Right ventricle myocardium inferior (tissue), 1 donor: Measurements from ENCODE around the gene SERPINF2. TPM values are rescaled to one million over a fixed set of nuclear protein-coding genes. Genes with fewer than 3 reads are reported as not detected.
"Not testable (repeated sequence)": the region's sequence is repeated elsewhere in the genome, so short reads cannot be mapped to it uniquely, and the experiment has no call there.

Experiments
- ATAC-seq: fragments of 200-7000 bp; cut with Tn5 transposase; one replicate; pipeline ENCODE4 v1.9.1; 2020; ENCODE audit warnings: mild to moderate bottlenecking, moderate library complexity
- DNase-seq: peaks from one replicate; pipeline ENCODE4 v3.0.0; 2021; ENCODE audit errors: missing footprints
- intact Hi-C: fragments of 100-400 bp; cut with DNase I; formaldehyde crosslinking; loops from one replicate; pipeline ENCODE4 v1.11.0; 2022
- total RNA-seq: library from RNA; stranded (reverse); fragmentation: NEBNext Ultra II Directional; extraction: Animal tissue kit (Norgen Biotek cat#: 25700); gene quantifications from one replicate; pipeline ENCODE4 v1.2.1, GENCODE V29; 2021
- donor health status: DM: no; HTN: yes; CAD: no; lungs with severe emphysema.

The SERPINF2 gene
- total RNA-seq, 1 donor from 2014 or later = 0.73 TPM

DNA sequence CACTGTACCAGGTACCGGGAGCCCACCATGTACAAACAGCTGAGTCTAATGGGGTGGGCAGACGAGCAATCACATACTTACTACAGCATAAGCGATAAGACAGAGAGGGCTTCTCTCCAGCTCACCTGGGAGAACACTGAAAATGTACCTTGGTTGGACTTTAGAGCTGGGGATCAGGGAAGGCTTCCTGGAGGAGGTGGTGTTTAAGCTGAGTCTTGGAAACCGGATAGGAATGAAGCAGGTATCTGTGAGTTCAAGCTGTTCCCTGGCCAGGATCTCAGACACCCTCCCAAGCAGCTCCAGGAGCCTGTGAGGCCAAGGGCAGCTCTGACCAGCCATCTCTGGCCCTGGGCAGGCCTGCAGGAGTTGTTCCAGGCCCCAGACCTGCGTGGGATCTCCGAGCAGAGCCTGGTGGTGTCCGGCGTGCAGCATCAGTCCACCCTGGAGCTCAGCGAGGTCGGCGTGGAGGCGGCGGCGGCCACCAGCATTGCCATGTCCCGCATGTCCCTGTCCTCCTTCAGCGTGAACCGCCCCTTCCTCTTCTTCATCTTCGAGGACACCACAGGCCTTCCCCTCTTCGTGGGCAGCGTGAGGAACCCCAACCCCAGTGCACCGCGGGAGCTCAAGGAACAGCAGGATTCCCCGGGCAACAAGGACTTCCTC lies 11.2 kb downstream of the SERPINF2 start:
- DNase-seq (no peak), ATAC-seq (no peak)
- intact Hi-C loops = no loop called here

DNA sequence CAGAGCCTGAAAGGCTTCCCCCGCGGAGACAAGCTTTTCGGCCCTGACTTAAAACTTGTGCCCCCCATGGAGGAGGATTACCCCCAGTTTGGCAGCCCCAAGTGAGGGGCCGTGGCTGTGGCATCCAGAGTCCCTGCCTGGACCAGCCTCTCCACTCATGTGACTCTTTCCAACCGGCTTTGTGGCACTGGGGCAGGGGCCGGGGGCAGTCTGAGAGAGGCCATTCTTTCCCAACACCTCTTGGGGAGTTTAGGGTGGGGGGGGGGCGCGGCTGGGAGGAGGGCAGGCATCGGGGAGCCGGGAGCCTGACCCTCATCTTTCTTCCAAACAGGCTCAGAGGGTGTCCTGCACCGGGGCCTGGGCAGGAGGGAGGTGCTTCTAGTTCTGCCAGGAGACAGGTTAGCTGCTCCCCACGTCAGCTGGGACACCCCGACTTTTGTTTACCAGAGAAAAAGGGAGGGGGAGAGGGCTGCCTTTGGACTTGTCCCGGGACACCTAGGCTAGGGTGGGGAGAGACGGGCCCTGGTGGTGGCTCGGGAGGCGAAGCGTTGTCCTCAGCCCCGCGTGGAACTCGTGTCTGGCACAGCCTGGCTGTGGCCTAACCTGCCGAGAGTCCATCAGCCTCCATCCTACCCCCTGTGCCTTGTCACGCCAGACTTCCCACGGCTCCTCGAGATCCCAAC lies 11.9 kb downstream of the SERPINF2 start:
- ATAC-seq (no peak), DNase-seq (no peak)
- intact Hi-C loops = no loop called here

DNA sequence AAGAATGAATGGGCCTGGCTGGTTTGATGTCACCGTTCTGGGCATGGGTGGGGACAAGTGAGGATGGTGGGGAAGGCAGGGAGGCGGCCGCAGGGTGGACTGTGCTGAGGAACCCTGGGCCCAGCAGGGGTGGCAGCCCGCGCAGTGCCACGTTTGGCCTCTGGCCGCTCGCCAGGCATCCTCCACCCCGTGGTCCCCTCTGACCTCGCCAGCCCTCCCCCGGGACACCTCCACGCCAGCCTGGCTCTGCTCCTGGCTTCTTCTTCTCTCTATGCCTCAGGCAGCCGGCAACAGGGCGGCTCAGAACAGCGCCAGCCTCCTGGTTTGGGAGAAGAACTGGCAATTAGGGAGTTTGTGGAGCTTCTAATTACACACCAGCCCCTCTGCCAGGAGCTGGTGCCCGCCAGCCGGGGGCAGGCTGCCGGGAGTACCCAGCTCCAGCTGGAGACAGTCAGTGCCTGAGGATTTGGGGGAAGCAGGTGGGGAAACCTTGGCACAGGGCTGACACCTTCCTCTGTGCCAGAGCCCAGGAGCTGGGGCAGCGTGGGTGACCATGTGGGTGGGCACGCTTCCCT lies 12.7 kb downstream of the SERPINF2 start:
- DNase-seq (no peak), ATAC-seq (no peak)
- intact Hi-C loops = no loop called here

DNA sequence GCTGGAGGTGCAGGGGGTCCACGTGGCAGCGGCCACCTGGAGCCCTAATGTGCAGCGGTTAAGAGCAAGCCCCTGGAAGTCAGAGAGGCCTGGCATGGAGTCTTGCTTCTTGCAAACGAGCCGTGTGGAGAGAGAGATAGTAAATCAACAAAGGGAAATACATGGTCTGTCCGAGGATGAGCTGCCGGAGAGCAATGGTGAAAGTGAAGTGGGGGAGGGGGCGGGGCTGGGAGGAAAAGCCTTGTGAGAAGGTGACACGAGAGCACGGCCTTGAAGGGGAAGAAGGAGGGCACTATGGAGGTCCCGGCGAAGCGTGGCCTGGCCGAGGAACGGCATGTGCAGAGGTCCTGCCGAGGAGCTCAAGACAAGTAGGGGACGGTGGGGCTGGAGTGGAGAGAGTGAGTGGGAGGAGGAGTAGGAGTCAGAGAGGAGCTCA lies 13.2 kb downstream of the SERPINF2 start:
- intact Hi-C loops = no loop called here
- DNase-seq = no peak
- ATAC-seq = no peak

DNA sequence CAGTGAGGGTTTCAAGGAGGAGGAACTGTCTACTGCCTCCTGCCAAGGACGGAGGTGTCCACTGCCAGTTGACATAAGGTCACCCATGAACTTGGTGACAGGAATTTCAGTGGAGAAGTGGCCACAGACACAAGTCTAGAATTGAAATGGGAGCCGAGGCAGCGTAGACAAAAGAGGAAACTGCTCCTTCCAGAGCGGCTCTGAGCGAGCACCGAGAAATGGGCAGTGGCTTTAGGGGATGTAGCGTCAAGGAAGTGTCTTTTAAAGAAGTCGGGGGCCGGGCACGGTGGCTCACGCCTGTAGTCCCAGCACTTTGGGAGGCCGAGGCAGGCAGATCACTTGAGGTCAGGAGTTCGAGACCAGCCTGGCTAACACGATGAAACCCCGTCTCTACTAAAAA lies 16.1 kb downstream of the SERPINF2 start:
- no peak for DNase-seq
- ATAC-seq = no peak
- intact Hi-C loops = no loop called here

DNA sequence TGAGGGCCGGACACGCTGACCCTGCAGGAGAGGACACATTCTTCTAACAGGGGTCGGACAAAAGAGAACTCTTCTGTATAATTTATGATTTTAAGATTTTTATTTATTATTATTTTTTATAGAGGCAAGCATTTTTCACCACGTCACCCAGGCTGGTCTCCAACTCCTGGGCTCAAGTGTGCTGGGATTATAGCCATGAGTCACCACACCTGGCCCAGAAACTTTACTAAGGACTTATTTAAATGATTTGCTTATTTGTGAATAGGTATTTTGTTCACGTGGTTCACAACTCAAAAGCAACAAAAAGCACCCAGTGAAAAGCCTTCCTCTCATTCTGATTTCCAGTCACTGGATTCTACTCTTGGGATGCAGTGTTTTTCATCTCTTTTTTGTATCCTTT lies 16.9 kb downstream of the SERPINF2 start:
- DNase-seq = no peak

DNA sequence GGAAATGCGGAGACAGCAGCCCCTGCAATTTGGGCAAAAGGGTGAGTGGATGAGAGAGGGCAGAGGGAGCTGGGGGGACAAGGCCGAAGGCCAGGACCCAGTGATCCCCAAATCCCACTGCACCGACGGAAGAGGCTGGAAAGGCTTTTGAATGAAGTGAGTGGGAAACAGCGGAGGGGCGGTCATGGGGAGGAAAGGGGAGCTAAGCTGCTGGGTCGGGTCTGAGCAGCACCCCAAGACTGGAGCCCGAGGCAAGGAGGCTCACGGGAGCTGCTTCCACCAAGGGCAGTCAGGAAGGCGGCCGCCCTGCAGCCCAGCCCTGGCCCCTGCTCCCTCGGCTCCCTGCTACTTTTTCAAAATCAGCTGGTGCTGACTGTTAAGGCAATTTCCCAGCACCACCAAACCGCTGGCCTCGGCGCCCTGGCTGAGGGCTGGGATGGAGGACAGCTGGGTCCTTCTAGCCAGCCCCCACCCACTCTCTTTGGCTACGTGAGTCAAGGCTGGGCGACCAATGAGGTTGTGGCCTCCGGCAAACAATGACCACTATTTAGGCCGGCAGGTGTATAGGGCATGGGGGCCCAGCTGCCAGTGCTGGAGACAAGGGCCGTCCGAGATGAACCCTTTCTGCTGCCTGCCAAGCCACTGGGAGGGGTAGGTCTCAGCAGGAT lies 19.7 kb downstream of the SERPINF2 start:
- ATAC-seq (peak; percentile 55), DNase-seq (peak; percentile 80)
- intact Hi-C loops = loop anchor here (5.0 kb wide), 1 partner anchor 40 kb away; the partner anchor contains the start of gene WDR81

More for the DNA sequence above, 16.9 kb downstream of the SERPINF2 start:
- ATAC-seq = no peak
- intact Hi-C loops = no loop called here

DNA sequence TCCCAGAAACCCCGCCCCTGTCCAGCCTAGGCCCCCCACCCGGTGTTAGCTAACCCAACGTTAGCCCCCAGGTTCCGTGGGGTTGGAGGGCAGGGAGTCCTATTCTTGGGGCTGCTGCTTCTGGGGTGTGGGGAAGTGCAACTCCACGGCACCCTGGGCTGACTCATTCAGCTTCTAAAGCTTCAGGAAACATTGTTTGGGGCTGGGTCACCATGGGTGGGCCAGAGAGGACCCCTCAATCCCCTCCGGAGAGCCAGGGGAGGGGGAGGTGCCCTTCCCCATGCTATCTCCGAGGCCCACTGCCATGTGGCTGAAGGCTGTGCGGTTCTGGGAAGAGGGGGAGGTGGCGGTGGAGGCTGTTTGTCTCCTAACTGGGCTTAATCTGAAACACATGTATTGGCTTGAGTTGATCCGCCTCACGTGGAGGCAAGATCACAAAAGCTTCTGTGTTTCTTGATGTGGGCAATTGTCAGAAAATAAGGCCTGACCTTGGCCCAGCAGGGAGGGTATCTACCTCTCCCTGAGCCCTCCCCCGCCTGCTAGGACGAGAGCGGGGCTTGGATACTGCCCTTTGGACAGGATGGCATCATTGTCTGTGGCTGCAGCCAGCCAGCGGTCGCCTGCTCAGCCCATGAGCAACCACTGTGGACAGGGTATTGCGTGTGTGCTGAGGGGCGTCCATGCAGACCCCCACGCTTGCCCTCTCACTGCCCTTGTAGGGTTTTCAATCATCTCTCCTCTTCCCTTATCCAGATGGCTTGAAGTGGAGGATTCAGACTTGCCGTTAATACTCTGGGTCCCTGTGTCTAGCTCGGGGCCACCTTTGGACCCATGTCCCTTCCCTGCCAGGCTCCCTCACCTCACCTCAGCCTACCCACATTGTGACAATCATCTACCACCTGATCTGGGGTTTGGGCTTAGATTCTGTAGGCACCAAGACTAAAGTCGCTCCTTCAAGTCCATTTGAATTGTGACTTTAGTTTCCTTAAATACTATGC lies 20.5 kb downstream of the SERPINF2 start:
- peak; percentile 58 for ATAC-seq
- intact Hi-C loops = loop anchor here (5.0 kb wide), 1 partner anchor 41 kb away; the partner anchor contains the start of gene WDR81
- DNase-seq = peak; percentile 86

DNA sequence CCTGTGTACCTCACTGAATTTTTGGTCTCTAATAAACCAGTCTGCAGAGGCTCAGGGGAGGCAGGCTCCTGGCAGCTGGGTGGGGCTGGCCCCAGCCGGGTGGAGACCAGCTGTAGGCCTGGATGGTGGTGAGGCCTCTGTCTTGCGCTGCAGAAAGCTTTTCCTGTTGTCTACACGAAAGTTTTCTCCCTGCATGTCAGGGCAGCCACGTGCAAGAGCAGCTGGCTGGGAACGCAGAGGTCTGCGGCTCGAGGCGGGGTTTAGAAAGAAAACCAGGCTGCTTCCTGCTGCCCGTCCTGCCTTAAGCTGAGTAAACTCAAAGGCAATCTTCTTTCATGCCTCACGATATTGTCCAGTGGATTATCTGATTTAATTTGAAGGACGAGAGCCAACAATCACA lies 21.6 kb downstream of the SERPINF2 start:
- DNase-seq (peak; percentile 86), ATAC-seq (peak; percentile 75)
- intact Hi-C loops = loop anchor here (5.0 kb wide), 1 partner anchor 42 kb away; the partner anchor contains the start of gene WDR81

DNA sequence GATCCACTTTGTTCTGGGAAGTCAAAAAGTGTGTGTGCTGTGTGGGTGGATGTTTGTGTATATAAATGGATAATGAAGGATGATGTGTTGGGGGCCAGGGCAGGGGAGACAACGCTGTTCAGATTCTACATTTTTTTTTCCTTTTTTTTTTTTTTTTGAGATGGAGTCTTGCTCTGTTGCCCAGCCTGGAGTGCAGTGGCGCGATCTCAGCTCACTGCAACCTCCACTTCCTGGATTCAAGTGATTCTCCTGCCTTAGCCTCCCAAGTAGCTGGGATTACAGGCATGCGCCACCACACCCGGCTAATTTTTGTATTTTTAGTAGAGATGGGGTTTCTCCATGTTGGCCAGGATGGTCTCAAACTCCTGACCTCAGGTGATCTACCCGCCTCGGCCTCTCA lies 22.0 kb downstream of the SERPINF2 start:
- intact Hi-C loops = loop anchor here (5.0 kb wide), 1 partner anchor 42 kb away; the partner anchor contains the start of gene WDR81
- DNase-seq, ATAC-seq: not testable (repeated sequence)

DNA sequence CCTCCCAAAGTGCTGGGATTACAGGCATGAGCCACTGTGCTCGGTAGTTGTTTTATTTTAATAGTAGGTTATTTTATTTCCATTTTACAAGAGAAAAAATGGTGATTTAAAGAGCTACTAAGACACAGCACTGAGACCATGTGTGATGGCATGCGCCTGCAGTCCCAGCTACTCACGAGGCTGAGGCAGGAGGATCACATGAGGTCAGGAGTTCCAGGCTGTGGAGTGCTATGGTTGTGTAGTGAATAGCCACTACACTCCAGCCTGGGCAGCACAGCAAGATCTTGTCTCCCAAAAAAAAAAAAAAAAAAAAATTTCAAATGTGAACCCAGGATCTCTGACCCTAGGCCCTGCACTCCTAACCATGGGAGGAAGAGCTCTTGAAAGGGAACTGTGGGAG lies 22.9 kb downstream of the SERPINF2 start:
- intact Hi-C loops = no loop called here
- ATAC-seq = no peak

DNA sequence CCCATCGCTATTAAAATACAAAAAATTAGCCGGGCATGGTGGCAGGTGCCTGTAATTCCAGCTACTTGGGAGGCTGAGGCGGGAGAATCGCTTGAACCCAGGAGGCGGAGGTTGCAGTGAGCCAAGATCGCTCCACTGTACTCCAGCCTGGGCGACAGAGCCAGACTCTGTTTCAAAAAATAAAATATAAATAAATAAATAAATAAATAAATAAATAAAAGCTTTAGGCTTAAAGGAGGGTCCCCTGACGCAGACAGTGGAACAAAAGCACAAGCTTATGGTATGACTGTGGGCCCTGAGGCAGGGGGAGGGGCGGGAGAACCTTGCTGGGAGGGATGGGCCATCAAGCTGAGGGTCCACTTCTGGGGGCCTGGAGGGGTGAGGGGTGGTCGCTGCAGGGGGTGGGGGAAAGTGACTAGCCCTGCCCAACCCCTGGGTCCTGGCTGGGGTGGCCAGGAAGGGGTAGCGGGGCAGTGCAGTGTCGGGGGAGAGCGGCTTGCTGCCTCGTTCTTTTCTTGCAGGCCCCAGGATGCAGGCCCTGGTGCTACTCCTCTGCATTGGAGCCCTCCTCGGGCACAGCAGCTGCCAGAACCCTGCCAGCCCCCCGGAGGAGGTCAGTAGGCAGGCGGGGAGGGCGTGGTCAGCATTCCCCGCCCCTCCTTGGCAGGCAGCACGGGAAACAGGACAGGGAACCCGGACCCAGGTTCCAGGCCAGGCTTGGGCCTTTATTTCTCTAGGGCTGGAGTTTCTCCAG lies 23.9 kb downstream of the SERPINF2 start:
- DNase-seq (no peak), ATAC-seq (no peak)
- intact Hi-C loops = no loop called here

More for the DNA sequence above, 22.9 kb downstream of the SERPINF2 start:
- no peak for DNase-seq

DNA sequence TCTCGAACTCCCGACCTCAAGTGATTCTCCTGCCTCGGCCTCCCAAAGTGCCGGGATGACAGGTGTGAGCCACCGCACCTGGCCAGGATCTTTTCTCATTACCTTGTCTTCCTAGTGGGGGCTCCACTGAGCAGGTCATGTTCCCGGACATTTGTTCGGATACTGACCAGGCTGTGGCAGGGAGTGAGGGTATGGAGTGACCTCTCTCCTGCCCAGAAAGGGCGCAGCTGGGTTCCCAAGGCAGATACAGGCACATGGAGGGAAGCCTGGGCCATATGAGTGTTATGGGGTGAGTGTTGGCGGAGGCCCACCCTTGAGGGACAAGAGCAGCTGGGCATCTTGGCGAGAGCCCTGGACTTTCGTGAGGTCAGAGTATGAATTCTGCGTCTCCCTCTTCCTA lies 24.7 kb downstream of the SERPINF2 start:
- intact Hi-C loops = no loop called here
- DNase-seq = no peak
- no peak for ATAC-seq

DNA sequence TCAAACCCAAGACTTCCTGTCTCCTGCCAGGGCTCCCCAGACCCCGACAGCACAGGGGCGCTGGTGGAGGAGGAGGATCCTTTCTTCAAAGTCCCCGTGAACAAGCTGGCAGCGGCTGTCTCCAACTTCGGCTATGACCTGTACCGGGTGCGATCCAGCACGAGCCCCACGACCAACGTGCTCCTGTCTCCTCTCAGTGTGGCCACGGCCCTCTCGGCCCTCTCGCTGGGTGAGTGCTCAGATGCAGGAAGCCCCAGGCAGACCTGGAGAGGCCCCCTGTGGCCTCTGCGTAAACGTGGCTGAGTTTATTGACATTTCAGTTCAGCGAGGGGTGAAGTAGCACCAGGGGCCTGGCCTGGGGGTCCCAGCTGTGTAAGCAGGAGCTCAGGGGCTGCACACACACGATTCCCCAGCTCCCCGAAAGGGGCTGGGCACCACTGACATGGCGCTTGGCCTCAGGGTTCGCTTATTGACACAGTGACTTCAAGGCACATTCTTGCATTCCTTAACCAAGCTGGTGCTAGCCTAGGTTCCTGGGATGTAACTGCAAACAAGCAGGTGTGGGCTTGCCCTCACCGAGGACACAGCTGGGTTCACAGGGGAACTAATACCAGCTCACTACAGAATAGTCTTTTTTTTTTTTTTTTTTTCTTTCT lies 27.3 kb downstream of the SERPINF2 start:
- intact Hi-C loops = no loop called here
- DNase-seq (peak; percentile 48), ATAC-seq (no peak)

DNA sequence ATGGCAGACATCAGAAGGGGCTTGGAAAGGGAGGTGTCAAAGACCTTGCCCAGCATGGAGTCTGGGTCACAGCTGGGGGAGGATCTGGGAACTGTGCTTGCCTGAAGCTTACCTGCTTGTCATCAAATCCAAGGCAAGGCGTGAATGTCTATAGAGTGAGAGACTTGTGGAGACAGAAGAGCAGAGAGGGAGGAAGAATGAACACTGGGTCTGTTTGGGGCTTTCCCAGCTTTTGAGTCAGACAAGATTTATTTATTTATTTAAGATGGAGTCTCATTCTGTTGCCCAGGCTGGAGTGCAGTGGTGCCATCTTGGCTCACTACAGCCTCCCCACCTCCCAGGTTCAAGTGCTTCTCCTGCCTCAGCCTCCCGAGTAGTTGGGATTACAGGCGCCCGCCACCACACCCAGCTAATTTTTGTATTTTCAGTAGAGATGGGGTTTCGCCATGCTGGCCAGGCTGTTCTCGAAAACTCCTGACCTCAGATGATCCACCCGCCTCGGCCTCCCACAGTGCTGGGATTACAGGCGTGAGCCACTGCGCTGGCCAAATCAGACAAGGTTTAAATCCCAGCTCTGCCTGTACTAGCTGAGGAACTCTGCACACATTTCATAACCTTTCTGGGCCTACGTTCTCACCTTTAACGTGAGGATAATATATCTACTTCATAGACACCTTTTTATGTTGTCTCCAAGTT lies 30.5 kb downstream of the SERPINF2 start:
- intact Hi-C loops = not testable (repeated sequence)
- DNase-seq = peak; percentile 57

DNA sequence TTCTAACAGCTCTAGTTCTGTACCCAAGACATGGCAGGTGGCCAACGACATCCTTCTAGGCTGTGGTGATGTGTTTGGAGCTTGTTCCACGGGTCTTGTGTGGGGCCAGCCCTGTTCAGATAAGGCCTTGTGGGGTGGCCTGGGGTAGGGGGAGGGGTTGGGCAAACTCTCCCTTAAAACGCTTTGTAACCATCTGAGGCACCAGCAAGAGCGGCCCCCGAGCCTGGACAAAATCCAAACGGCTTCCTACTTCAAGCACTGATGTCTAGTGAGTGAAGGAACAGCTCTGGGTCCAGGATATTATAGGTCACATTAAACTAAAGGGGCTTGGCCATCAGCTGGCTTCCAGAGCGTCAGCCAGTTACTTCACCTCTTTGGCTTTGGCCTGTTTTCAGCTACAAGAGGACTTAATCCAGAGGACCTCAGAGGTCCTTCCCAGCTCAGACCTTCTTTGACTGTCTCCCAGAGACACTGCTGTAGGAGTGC lies 31.1 kb downstream of the SERPINF2 start:
- peak; percentile 52 for ATAC-seq
- intact Hi-C loops = no loop called here
- peak; percentile 58 for DNase-seq

More for the DNA sequence above, 30.5 kb downstream of the SERPINF2 start:
- peak; percentile 62 for ATAC-seq
